Neural cell (in vitro differentiated cells): ENCODE data around the gene KLLN. TPM values are rescaled to one million over a fixed set of nuclear protein-coding genes. Genes with fewer than 3 reads are reported as not detected.
"Not testable (repeated sequence)": the region's sequence is repeated elsewhere in the genome, so short reads cannot be mapped to it uniquely, and the experiment has no call there.

Experiments
- H2AFZ ChIP-seq: fragments of 200-600, 300-800 bp; sonication (generic), shearing (Covaris generic); 2 replicates; pipeline ENCODE4 v1.6.0; 2014; ENCODE audit warnings: low read depth, mild to moderate bottlenecking, antibody characterized with exemption, low read length, moderate library complexity
- H3F3A ChIP-seq: fragments of 200-600 bp; shearing (Covaris generic); 2 replicates; pipeline ENCODE4 v1.6.1; 2016; ENCODE audit warnings: mild to moderate bottlenecking, moderate library complexity, mixed read lengths, antibody characterized with exemption, low read length; ENCODE audit not compliant: insufficient read depth, poor library complexity, severe bottlenecking
- H3K27ac ChIP-seq: fragments of 200-600, 300-800 bp; sonication (generic), shearing (Covaris generic); 2 replicates; pipeline ENCODE4 v1.5.1; 2014; ENCODE audit warnings: mild to moderate bottlenecking, low read length, moderate library complexity
- H3K27me3 ChIP-seq: fragments of 300-800, 200-600 bp; sonication (generic), shearing (Covaris generic); 2 replicates; pipeline ENCODE4 v1.6.0; 2014; ENCODE audit warnings: mild to moderate bottlenecking, low read depth, low read length, moderate library complexity; ENCODE audit not compliant: insufficient read depth
- H3K36me3 ChIP-seq: fragments of 300-800, 200-600 bp; sonication (generic), shearing (Covaris generic); 2 replicates; pipeline ENCODE4 v1.5.1; 2014; ENCODE audit warnings: mild to moderate bottlenecking, antibody characterized with exemption, low read length, moderate library complexity; ENCODE audit not compliant: insufficient read depth
- H3K4me2 ChIP-seq: fragments of 300-800, 200-600 bp; sonication (generic), shearing (Covaris generic); 2 replicates; pipeline ENCODE4 v1.6.0; 2014; ENCODE audit warnings: mild to moderate bottlenecking, low read length
- H3K4me3 ChIP-seq: fragments of 300-800, 200-600 bp; sonication (generic), shearing (Covaris generic); 2 replicates; pipeline ENCODE4 v1.5.1; 2014; ENCODE audit warnings: mild to moderate bottlenecking, low read length, moderate library complexity
- H3K79me2 ChIP-seq: fragments of 200-600 bp; shearing (Covaris generic); replicated peaks from 2 replicates; pipeline ENCODE4 v1.6.0; 2014; ENCODE audit warnings: mild to moderate bottlenecking, low read length, moderate library complexity; ENCODE audit not compliant: insufficient read depth
- H3K9ac ChIP-seq: fragments of 300-800, 200-600 bp; sonication (generic), shearing (Covaris generic); 2 replicates; pipeline ENCODE4 v1.6.1; 2016; ENCODE audit warnings: mild to moderate bottlenecking, low read length, mixed read lengths
- H3K9me2 ChIP-seq: fragments of 200-600 bp; shearing (Covaris generic); 2 replicates; pipeline ENCODE4 v1.6.1; 2016; ENCODE audit warnings: mild to moderate bottlenecking, low read length, mixed read lengths; ENCODE audit not compliant: insufficient read depth
- H3K9me3 ChIP-seq: fragments of 200-600, 300-800 bp; sonication (generic), shearing (Covaris generic); 2 replicates; pipeline ENCODE4 v1.6.1; 2016; ENCODE audit warnings: mild to moderate bottlenecking, mixed run types, low read length, moderate library complexity, mixed read lengths
- H4K20me1 ChIP-seq: fragments of 200-600 bp; shearing (Covaris generic); 2 replicates; pipeline ENCODE4 v1.6.1; 2016; ENCODE audit warnings: mild to moderate bottlenecking, mixed run types; ENCODE audit not compliant: insufficient read depth
- EP300 ChIP-seq: fragments of 450-650 bp; conservative IDR thresholded peaks from 2 replicates; pipeline ENCODE4 v1.6.1; 2014; ENCODE audit warnings: antibody characterized with exemption, mild to moderate bottlenecking, moderate library complexity; ENCODE audit not compliant: poor library complexity, severe bottlenecking
- EZH2 ChIP-seq: fragments of 200-600, 300-800 bp; shearing (Covaris generic), sonication (generic); IDR thresholded peaks from 2 replicates; pipeline ENCODE4 v1.6.1; 2014; ENCODE audit warnings: antibody characterized with exemption, low read length, borderline replicate concordance, mild to moderate bottlenecking; ENCODE audit not compliant: insufficient read depth, poor library complexity, severe bottlenecking
- MXI1 ChIP-seq: fragments of 450-650 bp; conservative IDR thresholded peaks from 2 replicates; pipeline ENCODE4 v1.6.1; 2014; ENCODE audit warnings: antibody characterized with exemption, mild to moderate bottlenecking; ENCODE audit not compliant: poor library complexity, severe bottlenecking
- POLR2AphosphoS5 ChIP-seq: IDR thresholded peaks from 2 replicates; pipeline ENCODE4 v1.6.1; 2012
- RAD21 ChIP-seq: fragments of 450-650 bp; conservative IDR thresholded peaks from 2 replicates; pipeline ENCODE4 v1.6.1; 2014; ENCODE audit warnings: antibody characterized with exemption, mild to moderate bottlenecking, moderate library complexity
- SMC3 ChIP-seq: fragments of 450-650 bp; conservative IDR thresholded peaks from 2 replicates; pipeline ENCODE4 v1.6.1; 2014; ENCODE audit warnings: antibody characterized with exemption, mild to moderate bottlenecking, moderate library complexity; ENCODE audit not compliant: poor library complexity
- TAF1 ChIP-seq: IDR thresholded peaks from 2 replicates; pipeline ENCODE4 v1.6.1; 2012; ENCODE audit warnings: low read depth
- polyA plus RNA-seq: library from polyadenylated mRNA; depleted of rRNA; stranded (reverse); fragments of >200 nt; gene quantifications from 2 replicates; pipeline ENCODE4 v1.2.3, GENCODE V29; 2014
- TF ChIP-seq, protein P1 (sequence below): IDR thresholded peaks from 2 replicates; pipeline ENCODE4 v1.6.1; 2012; ENCODE audit warnings: borderline replicate concordance
- TF ChIP-seq, protein P2 (sequence below): fragments of 450-650 bp; IDR thresholded peaks from 2 replicates; pipeline ENCODE4 v1.5.1; 2014; ENCODE audit warnings: antibody characterized with exemption, mild to moderate bottlenecking, moderate library complexity; ENCODE audit not compliant: poor library complexity, severe bottlenecking

KLLN gene
- polyA plus RNA-seq, 1 donor from 2014 or later, result 0.77 TPM

DNA sequence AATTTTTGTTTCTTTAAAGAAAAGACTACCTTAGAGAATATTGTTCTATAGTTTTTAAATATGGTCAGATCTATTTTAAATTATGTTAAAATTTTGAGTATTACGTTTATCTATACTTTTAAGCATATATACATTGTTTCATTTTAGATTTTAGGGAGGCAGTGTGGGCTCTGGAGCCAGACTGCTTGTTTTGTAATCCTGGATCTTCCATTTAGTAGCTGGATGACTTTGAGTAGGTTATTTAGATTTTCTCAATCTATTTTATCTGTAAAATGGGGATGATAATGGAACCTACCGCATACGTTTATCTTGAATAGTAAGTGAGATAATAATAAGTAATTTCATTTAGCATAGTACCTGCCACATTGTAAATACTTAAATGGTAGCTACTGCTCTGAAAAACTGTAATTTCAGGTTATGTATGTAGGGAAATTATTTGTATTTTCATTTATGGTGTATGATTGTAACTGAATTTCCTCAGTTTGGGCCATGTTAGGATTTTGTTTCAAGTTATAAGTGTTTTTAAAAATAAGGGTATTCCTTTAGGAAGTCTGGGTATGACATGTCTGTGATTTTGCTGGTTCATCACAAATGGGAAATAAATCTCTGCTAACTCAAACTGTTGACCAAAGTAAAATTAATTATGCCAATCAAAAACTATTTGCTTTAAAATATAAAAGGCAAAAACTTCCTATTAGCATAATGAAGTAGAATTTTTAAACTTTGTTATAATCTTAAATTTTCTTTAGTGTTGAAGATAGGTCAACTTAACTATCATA, 6.6 kb upstream of the KLLN start:
- Histone ChIP-seq H3K9me2 (no peaks in the 10 kb centered on the region), H3K4me3 (peak overlapping the region; percentile 80), H3K4me2 (no peak overlapping the region), H4K20me1 (peaks cover 25% of the 10 kb centered on the region), H2AFZ (no peak overlapping the region), H3F3A (peaks cover 3% of the 10 kb centered on the region), H3K27me3 (no peaks in the 10 kb centered on the region), H3K27ac (no peak overlapping the region), H3K36me3 (no peaks in the 10 kb centered on the region), H3K79me2 (peaks cover 97% of the 10 kb centered on the region), H3K9me3 (no peaks in the 10 kb centered on the region), H3K9ac (no peak overlapping the region)
- TF ChIP-seq MXI1 (no peak), RAD21 (no peak), TAF1 (no peak)

DNA sequence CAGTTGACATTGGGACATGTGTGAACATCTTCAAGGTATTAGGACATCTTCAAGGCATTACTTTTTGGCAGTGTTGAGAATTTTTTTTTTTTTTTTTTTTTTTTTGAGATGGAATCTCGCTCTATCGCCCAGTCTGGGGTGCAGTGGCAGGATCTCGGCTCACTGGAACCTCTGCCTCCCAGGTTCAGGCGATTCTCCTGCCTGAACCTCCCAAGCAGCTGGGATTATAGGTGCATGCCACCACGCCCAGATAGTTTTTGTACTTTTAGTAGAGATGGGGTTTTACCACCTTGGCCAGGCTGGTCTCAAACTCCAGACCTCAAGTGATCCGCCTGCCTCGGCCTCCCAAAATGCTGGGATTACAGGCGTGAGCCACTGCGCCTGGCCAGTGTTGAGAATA, 5.8 kb upstream of the KLLN start:
- not testable (repeated sequence) for H2AFZ ChIP-seq

DNA sequence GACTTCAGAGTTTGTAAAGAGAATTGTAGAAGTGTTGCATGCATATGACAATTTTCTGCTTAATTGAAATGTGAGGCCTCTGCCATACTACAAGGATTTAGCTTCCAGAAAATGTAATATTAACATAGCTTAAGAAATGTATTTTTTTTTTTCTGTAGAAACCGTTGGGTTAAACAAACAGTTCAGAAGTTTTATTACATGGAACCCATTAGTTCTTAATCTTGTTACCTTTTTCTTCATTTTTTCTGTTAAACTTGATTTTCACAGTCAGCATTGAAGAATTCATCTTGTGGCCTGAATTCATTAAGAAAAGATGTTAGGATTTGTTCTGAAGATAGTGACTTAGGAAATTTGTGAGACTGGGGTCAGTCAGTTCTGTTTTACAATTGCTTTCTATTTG, 4.9 kb upstream of the KLLN start:
- peaks cover 31% of the 10 kb centered on the region for H4K20me1 ChIP-seq

More for the DNA sequence above, 5.8 kb upstream of the KLLN start:
- H3K27ac ChIP-seq, H3K9me2 ChIP-seq, H3K27me3 ChIP-seq, H3K36me3 ChIP-seq, H3K9ac ChIP-seq, H3K9me3 ChIP-seq, H3F3A ChIP-seq: not testable (repeated sequence)
- Histone ChIP-seq H3K4me3 (peak overlapping the region; percentile 80), H3K79me2 (peaks cover 97% of the 10 kb centered on the region), H3K4me2 (peak overlapping the region; percentile 81), H4K20me1 (peaks cover 31% of the 10 kb centered on the region)

More for the DNA sequence above, 4.9 kb upstream of the KLLN start:
- H3K9me3 ChIP-seq, result no peaks in the 10 kb centered on the region
- no peaks in the 10 kb centered on the region for H3K36me3 ChIP-seq
- TF ChIP-seq, protein P1, sequence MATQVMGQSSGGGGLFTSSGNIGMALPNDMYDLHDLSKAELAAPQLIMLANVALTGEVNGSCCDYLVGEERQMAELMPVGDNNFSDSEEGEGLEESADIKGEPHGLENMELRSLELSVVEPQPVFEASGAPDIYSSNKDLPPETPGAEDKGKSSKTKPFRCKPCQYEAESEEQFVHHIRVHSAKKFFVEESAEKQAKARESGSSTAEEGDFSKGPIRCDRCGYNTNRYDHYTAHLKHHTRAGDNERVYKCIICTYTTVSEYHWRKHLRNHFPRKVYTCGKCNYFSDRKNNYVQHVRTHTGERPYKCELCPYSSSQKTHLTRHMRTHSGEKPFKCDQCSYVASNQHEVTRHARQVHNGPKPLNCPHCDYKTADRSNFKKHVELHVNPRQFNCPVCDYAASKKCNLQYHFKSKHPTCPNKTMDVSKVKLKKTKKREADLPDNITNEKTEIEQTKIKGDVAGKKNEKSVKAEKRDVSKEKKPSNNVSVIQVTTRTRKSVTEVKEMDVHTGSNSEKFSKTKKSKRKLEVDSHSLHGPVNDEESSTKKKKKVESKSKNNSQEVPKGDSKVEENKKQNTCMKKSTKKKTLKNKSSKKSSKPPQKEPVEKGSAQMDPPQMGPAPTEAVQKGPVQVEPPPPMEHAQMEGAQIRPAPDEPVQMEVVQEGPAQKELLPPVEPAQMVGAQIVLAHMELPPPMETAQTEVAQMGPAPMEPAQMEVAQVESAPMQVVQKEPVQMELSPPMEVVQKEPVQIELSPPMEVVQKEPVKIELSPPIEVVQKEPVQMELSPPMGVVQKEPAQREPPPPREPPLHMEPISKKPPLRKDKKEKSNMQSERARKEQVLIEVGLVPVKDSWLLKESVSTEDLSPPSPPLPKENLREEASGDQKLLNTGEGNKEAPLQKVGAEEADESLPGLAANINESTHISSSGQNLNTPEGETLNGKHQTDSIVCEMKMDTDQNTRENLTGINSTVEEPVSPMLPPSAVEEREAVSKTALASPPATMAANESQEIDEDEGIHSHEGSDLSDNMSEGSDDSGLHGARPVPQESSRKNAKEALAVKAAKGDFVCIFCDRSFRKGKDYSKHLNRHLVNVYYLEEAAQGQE, result no peak
- TF ChIP-seq, protein P2, sequence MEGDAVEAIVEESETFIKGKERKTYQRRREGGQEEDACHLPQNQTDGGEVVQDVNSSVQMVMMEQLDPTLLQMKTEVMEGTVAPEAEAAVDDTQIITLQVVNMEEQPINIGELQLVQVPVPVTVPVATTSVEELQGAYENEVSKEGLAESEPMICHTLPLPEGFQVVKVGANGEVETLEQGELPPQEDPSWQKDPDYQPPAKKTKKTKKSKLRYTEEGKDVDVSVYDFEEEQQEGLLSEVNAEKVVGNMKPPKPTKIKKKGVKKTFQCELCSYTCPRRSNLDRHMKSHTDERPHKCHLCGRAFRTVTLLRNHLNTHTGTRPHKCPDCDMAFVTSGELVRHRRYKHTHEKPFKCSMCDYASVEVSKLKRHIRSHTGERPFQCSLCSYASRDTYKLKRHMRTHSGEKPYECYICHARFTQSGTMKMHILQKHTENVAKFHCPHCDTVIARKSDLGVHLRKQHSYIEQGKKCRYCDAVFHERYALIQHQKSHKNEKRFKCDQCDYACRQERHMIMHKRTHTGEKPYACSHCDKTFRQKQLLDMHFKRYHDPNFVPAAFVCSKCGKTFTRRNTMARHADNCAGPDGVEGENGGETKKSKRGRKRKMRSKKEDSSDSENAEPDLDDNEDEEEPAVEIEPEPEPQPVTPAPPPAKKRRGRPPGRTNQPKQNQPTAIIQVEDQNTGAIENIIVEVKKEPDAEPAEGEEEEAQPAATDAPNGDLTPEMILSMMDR, result no peak
- TF ChIP-seq RAD21 (no peak), EP300 (no peak), MXI1 (no peak), POLR2AphosphoS5 (no peak), EZH2 (no peak), SMC3 (no peak), TAF1 (no peak)
- H3K9ac ChIP-seq, result no peak overlapping the region
- peaks cover 5% of the 10 kb centered on the region for H3F3A ChIP-seq
- H3K4me3 ChIP-seq, result peak overlapping the region; percentile 80
- no peak overlapping the region for H2AFZ ChIP-seq
- H3K27ac ChIP-seq, result no peak overlapping the region
- H3K9me2 ChIP-seq, result no peaks in the 10 kb centered on the region
- no peaks in the 10 kb centered on the region for H3K27me3 ChIP-seq
- H3K79me2 ChIP-seq, result peaks cover 89% of the 10 kb centered on the region
- H3K4me2 ChIP-seq, result peak overlapping the region; percentile 81
